ENCODE data around the gene SIGLEC9. TPM values are rescaled to one million over a fixed set of nuclear protein-coding genes. Genes with fewer than 3 reads are reported as not detected.

The SIGLEC9 gene
- total RNA-seq, 1 donor from 2014 or later, result not detected

- no peak for TF ChIP-seq CTCF (IDR thresholded peaks at IDR 0.05)
- Mint-ChIP-seq H3K9me3 (ENCODE audit: unreplicated experiment) (no peaks in the 10 kb centered on the region), H3K4me3 (ENCODE audit: unreplicated experiment) (no peak overlapping the region), H3K27me3 (ENCODE audit: unreplicated experiment) (no peaks in the 10 kb centered on the region), H3K4me1 (ENCODE audit: unreplicated experiment) (no peaks in the 10 kb centered on the region), H3K27ac (ENCODE audit: unreplicated experiment) (no peak overlapping the region), H3K36me3 (ENCODE audit: unreplicated experiment) (no peaks in the 10 kb centered on the region)
- DNase-seq (ENCODE audit: extremely low spot score, unreplicated experiment), result no peak
Observed at GRCh38 chr19:51084505-51084904, 40.2 kb upstream of the SIGLEC9 start.

GRCh38 chr19:51086153-51086850 is 38.4 kb upstream of the SIGLEC9 start:
- DNase-seq (ENCODE audit: extremely low spot score, unreplicated experiment), result no peak
- Mint-ChIP-seq H3K4me1 (ENCODE audit: unreplicated experiment) (no peaks in the 10 kb centered on the region), H3K36me3 (ENCODE audit: unreplicated experiment) (no peaks in the 10 kb centered on the region), H3K27me3 (ENCODE audit: unreplicated experiment) (no peaks in the 10 kb centered on the region), H3K27ac (ENCODE audit: unreplicated experiment) (no peak overlapping the region), H3K4me3 (ENCODE audit: unreplicated experiment) (no peak overlapping the region), H3K9me3 (ENCODE audit: unreplicated experiment) (no peaks in the 10 kb centered on the region)
- no peak for TF ChIP-seq CTCF (IDR thresholded peaks at IDR 0.05)

- Mint-ChIP-seq H3K27ac (ENCODE audit: unreplicated experiment) (no peak overlapping the region), H3K4me3 (ENCODE audit: unreplicated experiment) (no peak overlapping the region), H3K9me3 (ENCODE audit: unreplicated experiment) (no peaks in the 10 kb centered on the region), H3K4me1 (ENCODE audit: unreplicated experiment) (no peaks in the 10 kb centered on the region), H3K36me3 (ENCODE audit: unreplicated experiment) (no peaks in the 10 kb centered on the region), H3K27me3 (ENCODE audit: unreplicated experiment) (no peaks in the 10 kb centered on the region)
- DNase-seq (ENCODE audit: extremely low spot score, unreplicated experiment), result no peak
- TF ChIP-seq CTCF (IDR thresholded peaks at IDR 0.05), result no peak
Observed at GRCh38 chr19:51089786-51090185, 34.9 kb upstream of the SIGLEC9 start.

GRCh38 chr19:51090471-51090870 is 34.2 kb upstream of the SIGLEC9 start:
- Mint-ChIP-seq H3K9me3 (ENCODE audit: unreplicated experiment) (no peaks in the 10 kb centered on the region), H3K4me1 (ENCODE audit: unreplicated experiment) (no peaks in the 10 kb centered on the region), H3K27me3 (ENCODE audit: unreplicated experiment) (no peaks in the 10 kb centered on the region), H3K27ac (ENCODE audit: unreplicated experiment) (no peak overlapping the region), H3K36me3 (ENCODE audit: unreplicated experiment) (no peaks in the 10 kb centered on the region), H3K4me3 (ENCODE audit: unreplicated experiment) (no peak overlapping the region)
- DNase-seq (ENCODE audit: extremely low spot score, unreplicated experiment), result no peak
- TF ChIP-seq CTCF (IDR thresholded peaks at IDR 0.05), result no peak

GRCh38 chr19:51091126-51091525 is 33.6 kb upstream of the SIGLEC9 start:
- Mint-ChIP-seq H3K4me1 (ENCODE audit: unreplicated experiment) (no peaks in the 10 kb centered on the region), H3K9me3 (ENCODE audit: unreplicated experiment) (no peaks in the 10 kb centered on the region), H3K4me3 (ENCODE audit: unreplicated experiment) (no peak overlapping the region), H3K27ac (ENCODE audit: unreplicated experiment) (no peak overlapping the region), H3K27me3 (ENCODE audit: unreplicated experiment) (no peaks in the 10 kb centered on the region), H3K36me3 (ENCODE audit: unreplicated experiment) (no peaks in the 10 kb centered on the region)
- TF ChIP-seq CTCF (IDR thresholded peaks at IDR 0.05), result no peak
- no peak for DNase-seq (ENCODE audit: extremely low spot score, unreplicated experiment)

Data from osteocyte (in vitro differentiated cells).